ENCODE data around the gene GDF7. TPM values are rescaled to one million over a fixed set of nuclear protein-coding genes. Genes with fewer than 3 reads are reported as not detected.

Gene GDF7
- polyA plus RNA-seq, 1 donor: 0.25 TPM

DNA sequence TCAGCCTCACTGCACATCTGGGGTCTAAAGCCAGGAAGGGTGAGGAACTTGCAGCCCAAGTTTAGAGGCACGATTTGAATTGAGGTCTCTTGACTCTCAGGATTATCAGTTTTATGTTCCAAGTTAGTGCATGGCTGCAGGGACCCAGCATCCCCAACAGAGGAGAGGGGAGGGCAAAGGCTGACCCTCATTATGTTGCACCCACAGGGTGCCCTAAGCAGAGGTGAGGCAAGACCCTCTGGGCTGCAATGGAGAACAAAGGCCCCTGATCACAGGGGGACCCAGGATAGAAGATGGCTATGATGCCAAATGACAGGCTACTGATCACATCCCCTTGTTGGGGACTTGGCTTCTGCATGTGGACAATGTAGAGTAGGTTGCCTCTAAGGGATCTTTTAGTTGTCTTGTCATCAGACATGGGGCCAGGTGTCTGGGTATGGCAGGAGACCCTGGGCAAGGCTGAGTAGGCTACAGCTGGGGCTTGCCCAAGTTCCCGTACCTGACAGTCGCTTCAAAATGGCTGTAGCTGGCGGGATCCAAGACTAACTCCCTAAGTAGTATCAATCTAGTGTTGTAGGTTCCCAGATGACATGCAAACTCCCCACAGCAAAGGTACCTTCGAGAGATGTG, 4.5 kb upstream of the GDF7 start:
- no peak for DNase-seq

DNA sequence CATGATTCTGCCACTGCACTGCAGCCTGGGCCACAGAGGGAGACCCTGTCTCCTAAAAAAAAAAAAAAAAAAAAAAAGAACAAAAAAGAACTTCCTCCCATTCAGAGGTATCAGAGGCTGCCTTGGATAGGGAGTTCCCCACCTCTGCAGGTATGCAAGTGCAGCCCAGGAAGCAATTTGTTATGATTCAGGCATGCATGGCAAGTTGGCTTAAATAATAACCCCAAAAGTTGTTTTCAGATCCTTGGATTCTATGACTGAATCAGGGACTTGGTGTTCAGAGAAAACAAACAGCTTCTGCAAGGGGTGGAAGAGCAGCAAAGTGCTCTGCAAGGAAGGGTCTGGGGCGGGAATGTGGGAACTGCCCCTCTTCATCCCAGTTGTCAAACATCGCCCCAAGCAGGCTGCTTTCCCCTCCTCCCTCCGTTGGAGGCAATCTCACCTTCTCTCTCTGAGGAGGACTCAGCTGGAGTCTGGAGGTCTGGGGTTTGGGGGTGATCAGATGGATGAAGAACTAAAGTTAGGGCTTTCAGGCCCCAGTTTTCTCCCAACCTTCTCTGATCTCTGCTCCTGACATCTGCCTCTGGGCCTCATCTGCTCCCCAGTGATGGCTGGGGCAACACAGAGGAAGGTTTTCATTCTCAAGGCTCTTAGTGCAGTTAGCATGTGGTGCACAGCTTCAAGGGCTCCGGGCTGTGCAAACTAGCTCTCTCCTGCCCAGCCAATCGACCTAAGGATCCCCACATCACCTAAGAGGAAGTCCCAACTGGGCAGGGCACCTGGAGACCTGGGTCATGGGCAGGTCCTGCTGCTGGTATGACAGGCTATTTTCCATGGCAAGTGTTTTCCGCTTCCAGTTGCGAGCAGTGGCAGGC, 3.5 kb upstream of the GDF7 start:
- no peak for DNase-seq

DNA sequence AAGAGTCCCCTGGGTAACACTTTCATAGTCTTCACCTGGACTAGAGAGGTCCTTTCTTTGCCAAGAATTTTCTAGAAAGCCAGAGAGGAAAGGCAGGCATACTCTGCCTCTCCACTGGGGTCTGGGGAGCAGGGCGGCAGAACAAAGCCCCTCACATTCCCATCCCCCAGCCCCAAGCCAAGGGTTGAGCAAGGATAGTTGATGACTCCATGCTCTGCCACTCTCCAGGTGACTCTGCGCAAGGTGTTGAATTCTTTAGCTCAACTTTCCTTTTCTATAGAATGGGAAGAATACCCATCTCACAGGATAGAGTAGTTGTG, 2.9 kb upstream of the GDF7 start:
- DNase-seq: no peak

DNA sequence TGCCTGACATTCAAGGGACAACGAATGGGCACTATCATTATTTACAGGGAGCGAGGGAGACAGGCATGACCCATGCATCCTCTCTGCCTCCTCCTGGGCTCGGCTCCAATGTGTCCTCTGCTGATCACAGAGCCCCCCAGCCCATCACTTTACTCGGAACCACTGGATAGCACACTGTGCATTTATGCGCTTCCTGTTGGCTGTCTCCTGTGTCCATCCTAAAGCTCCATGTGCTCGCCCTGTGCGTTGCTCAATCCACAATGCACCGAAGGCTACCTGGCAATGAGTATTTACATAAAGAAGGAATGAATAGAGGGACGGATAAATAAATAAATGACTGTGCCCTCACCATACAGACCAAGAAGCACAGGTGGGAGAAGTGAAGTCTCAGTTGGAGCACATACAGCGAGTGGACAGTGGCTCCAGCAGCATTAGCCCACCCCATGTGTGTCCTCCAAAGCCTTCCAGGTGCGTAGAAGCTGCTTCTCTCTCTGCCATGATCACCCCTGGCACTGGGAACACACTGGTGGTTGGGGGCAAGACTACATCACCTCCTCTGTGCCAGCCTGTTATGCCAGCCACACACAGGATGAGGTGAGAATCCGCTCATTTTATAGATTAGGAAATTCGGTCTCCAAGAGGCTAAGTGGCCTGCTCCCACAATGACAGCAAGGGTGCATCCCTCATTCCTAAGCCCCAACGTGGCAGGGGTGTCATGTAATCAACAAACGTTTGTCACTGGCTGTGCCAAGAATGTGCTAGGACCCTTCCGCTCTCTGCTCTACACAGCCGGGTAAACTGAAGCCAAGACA, 2.3 kb upstream of the GDF7 start:
- no peak for DNase-seq

DNA sequence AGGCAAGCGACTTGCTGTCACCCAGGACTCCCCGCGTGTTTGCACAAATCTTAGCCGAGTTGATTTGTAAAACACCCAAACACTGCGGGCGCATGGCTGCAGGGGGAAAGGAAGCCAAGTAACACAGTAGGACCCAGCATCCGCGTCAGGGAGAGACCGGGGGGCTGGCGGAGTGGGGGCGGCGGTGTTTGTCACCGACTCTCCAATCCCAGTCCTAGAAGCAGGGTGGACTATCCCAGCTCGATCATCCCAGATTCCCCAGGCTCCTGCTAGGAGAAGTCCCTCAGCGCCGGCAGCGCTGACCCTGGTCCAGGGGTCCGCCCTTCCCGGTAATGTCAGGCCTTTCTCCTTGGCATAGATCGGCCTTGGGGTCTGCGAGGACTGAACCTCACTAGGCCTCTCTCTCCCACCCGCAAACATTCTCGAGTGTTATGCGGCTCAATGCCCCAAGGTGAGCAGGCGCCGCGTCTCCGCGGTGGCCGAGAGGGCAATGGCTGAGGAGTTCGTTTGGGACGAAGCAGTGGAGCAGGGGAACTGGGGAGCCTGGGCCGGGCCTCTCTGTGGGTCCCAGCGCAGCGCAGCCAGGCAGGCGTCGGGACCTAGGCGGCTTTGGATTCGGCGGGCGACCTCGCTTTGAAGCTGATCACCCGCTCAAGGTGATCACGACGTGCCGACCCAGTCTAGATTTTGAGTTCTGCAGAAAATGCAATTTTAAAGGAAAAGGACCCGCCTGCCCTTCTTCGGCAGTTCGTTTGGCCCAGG, 1.5 kb upstream of the GDF7 start:
- DNase-seq: no peak

DNA sequence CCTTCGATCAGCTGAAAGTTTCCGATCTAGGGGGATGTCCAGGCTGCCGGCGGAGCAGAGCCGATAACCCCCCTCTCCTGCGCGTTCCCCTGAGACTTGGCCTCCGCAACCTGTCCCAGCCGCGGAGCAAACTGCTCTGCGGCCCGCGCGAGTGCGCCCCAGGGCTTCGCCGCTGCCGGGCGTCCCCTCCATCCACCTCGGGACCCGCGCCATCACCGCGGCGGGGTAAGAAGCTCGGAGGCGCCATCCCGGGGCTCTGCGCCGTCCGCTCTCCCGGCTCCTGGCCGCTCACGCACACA, 990 bp upstream of the GDF7 start:
- DNase-seq: no peak

DNA sequence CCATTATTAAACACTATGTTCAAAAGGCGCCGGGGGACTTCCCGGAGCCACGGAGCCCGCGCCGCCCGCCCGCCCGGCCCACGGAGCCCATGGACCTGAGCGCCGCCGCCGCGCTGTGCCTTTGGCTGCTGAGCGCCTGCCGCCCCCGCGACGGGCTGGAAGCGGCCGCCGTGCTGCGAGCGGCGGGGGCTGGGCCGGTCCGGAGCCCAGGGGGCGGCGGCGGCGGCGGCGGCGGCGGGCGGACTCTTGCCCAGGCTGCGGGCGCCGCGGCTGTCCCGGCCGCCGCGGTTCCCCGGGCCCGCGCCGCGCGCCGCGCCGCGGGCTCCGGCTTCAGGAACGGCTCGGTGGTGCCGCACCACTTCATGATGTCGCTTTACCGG, 197 bp downstream of the GDF7 start:
- DNase-seq: no peak

DNA sequence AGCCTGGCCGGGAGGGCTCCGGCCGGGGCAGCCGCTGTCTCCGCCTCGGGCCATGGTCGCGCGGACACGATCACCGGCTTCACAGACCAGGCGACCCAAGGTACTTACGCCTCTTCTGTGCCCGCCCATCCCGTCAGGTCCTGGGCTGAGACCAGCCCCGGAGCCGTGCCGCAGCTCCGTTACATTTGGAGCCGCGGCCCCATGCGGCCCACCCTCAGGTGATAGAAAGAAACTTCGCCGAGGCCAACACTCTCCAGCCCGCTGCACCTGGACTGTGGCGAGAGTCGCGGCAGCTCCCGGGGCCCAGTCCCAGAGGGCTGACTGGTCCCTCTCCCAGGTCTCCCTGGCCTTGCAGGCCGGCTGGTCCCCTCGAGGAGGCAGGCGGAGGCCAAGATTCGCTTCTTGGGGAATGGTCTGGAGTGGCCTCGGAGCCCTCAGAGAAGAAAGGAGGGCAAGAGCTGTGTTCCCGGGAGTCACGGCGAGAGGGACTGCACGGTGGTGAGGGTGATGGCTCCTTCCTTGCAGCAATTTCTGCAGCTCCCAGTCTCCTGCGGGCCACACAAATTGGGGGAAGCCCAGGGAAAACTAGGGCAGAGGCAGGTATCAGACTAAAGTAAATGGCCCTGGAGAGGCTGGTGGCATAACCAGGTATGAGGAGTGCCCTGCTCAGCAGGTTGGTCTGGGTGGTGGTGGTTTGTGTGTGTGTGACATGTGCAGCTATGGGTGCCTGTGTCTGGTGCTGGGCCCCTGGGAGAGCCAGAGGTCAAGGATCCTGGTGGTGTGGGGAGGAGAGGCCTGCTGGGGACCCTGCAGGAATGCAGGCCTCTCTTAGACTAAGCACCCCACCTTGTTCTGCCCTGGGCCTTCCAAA, 822 bp downstream of the GDF7 start:
- DNase-seq: no peak

DNA sequence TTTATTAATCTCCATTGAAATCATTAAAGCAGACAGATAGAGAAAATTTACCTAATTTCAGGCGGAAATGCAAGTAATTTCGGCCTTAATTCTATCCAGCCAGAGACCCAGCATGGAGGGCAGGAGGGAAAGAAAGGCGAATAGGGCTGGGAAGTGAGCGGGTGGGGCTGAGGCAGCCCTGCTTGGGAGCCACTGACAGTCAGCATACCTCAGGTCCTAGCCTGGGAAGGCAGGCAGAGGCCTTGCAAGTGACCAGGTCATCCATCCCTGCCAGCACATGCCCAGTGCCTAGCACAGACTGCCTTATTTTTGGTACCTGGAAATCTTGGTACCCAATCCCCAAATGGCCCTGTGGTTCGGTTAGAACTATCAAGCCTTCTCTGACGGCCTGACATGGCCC, 1.5 kb downstream of the GDF7 start:
- DNase-seq: no peak

DNA sequence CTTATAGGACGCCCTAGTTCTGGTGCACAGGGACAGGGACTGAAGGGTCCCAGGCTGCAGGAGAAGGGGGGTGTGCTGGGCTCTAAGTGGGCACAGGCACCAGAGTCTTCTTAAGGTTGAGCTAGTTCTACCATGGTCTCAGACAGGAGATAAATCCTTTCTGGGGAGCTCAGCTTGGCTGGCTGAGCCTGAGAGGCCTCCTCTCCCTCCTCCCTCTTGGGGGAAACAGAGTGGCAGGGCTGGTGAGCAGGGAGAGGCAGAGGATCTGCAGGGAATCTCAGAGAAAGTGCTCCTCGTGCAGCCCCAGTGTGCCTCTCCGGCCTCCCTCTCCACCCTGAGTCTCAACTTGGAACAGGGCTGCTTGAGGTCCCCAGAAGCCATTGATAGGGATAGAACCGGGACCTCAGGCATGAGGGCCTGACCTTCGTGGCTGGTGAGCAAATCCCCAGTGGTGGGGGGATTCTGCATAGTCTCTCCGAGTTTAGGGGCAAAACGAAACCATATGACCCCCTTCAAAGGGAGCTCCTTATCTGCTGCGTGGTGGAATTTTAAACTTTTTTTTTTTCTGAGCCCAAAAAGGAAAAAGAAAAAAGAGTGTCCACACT, 2.0 kb downstream of the GDF7 start:
- DNase-seq: no peak

DNA sequence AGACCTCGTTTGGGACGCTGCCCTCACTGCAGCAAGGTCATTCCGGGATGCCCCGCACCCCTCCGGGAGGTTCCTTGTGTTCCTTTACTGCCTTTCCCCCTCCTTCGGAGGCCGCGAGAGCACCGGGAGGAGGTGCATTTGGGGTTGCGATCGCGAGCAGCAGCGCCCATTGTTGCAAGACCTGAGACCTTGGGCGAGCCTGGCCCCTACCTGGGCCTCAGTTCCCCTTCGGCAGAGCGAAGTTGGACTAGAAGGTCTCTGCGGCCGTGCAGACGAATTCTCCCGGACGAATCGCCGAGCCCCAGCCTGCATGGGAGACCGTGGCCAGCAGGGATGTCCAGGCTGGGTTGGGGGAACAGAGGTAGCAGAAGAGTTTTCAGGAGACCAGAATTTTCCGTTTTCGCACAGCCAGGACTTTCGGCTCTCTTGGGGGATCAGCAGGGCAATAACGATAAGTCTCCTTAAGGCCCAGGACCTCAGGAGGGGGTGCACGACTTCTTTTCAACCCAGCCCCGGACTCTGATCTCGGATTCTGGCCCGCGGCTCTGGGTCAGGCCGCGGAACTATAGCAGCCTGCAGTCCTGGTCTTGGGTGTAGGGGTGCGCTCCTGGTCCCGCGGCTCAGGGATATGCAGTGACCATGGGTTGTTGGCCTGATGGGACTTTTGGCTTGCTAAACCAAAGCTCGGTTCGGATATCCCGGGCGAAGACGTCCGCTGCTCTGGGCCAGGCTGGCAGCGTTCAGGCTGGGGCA, 2.8 kb downstream of the GDF7 start:
- no peak for DNase-seq

DNA sequence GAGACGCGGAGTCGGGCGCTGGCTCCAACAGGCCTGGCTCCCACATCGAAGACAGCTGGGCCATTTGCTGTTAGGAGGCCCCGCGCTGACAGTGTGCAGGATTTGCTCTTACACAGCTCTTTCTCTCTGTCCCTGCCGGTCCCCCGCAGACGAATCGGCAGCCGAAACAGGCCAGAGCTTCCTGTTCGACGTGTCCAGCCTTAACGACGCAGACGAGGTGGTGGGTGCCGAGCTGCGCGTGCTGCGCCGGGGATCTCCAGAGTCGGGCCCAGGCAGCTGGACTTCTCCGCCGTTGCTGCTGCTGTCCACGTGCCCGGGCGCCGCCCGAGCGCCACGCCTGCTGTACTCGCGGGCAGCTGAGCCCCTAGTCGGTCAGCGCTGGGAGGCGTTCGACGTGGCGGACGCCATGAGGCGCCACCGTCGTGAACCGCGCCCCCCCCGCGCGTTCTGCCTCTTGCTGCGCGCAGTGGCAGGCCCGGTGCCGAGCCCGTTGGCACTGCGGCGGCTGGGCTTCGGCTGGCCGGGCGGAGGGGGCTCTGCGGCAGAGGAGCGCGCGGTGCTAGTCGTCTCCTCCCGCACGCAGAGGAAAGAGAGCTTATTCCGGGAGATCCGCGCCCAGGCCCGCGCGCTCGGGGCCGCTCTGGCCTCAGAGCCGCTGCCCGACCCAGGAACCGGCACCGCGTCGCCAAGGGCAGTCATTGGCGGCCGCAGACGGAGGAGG, 3.5 kb downstream of the GDF7 start:
- no peak for DNase-seq

DNA sequence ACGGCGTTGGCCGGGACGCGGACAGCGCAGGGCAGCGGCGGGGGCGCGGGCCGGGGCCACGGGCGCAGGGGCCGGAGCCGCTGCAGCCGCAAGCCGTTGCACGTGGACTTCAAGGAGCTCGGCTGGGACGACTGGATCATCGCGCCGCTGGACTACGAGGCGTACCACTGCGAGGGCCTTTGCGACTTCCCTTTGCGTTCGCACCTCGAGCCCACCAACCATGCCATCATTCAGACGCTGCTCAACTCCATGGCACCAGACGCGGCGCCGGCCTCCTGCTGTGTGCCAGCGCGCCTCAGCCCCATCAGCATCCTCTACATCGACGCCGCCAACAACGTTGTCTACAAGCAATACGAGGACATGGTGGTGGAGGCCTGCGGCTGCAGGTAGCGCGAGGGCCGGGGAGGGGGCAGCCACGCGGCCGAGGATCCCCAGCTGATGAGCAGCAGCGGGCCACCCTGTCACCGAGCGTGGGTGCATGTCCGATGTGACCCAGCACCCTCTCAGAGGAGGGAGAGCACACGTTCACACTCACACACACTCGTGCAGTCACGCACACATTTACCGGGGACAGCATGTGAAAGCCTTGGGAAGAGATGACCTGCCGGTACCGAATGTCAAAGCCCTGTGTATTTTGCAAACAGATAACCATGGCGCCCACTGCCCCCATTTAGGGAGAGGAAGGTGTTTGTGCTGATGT, 4.2 kb downstream of the GDF7 start:
- no peak for DNase-seq

DNA sequence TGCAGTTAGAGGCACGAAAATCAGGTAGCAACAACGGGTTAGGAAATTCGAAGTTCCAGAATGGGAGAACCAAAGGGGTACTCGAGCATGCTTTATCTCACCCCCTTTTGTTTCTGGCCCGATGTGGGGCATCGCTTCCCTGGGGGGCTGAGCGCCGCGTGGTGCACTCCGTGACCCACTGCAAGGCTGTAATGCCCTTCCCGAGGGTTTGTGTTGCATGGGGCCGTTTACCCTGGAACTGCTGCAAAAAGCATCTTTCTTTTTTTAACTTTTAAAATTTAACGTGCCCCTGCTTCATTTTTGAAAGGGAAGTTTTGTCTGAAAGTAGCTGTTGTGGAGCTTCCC, 4.8 kb downstream of the GDF7 start:
- DNase-seq: no peak

DNA sequence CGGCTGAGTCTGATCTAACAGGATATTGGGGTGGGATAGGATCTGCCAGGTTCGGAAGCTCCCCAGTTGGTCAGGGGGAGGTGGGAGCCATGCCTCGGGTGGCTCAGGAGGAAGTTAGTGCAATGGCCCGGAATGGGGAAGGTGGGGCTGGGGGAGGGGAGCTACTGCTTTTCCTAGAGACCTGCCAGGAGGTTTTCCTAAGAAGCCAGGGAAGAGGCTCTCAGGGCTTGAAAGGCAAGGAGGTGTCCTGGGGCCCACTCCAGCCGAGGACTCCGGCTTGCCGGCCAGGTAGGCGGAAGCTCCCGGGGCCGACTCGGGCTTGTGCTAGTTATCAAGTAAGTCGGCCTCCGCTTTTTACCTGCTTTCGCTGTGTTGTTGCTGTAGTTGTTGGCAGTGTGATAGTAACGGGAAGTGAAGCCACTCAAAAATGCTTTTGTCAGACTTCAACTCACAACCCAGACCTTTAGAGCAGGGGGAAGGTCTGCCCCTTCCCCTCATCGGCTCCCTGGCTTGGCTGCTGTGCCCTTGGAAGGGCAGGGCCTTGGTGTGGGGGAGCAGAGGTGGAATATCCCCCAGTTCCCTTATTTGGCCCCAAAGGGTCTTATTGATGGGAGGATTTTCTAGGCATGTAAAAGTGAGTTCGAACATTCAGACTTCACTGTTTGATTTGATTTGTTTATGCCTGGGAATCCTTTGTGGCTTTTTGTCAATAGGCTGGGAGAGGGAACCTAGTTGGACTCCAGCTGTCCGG, 5.4 kb downstream of the GDF7 start:
- no peak for DNase-seq

DNA sequence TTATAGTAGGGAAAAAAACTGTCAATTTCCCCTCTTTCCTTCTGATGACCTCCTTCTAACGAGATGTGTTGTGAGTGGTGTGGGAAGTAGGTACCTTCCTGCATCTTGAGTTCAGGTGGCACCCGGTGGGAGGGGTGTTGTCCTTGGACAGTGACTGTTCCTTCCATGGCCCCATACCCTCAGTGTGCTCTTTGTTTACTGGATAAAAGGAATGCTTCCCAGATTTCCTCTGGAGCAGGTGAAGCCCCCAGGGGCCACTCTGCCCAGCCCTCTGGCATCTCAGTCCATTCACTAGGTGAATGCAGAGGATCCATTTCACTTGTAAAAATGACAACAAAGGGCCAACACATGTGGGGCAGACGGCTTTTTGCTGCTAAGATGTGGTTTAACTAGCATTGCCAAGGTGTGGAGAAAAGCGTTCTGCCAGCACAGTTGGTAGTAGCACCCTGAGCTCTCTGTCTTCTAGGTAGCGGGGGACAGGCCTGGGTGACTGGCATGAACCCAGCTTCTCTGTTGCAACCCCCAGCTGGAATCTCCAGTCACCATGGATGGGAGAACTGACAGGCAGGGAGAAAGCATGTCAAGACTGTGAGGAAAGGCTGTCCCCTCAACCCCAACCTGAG, 6.9 kb downstream of the GDF7 start:
- no peak for DNase-seq

DNA sequence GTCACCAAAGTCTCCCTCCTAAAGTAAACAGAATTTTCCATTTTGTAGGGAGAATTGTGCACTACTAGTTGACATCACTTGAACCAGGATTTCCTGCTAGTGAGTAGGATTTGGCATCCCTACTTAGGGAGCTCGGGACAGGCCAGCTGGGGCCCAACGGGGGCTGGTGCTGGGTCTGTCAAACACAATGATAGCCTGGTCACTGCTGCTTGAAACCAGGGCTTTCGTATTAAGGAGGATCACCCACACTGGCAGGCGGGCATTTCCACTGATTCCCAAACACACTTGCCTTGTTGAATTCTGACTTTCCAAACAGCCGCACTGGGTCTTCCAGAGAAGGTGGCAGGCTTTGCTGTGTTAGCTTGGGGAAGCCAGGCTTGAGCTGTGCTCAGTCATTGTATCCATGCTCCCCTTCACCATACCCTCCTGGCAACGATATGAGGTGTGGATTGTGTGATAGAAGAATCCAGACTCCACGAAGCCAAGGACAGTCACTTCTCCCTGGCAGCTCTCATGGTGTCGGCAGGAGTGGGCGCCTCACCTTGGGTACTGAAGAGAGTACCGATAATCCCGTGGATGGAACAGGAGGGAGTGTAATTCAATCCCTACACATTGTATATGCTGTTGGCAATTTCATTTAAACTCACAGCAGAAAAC, 7.5 kb downstream of the GDF7 start:
- no peak for DNase-seq

Data from hindlimb muscle (tissue), 1 donor.